ENCODE results near the gene TXNDC8.

DNA sequence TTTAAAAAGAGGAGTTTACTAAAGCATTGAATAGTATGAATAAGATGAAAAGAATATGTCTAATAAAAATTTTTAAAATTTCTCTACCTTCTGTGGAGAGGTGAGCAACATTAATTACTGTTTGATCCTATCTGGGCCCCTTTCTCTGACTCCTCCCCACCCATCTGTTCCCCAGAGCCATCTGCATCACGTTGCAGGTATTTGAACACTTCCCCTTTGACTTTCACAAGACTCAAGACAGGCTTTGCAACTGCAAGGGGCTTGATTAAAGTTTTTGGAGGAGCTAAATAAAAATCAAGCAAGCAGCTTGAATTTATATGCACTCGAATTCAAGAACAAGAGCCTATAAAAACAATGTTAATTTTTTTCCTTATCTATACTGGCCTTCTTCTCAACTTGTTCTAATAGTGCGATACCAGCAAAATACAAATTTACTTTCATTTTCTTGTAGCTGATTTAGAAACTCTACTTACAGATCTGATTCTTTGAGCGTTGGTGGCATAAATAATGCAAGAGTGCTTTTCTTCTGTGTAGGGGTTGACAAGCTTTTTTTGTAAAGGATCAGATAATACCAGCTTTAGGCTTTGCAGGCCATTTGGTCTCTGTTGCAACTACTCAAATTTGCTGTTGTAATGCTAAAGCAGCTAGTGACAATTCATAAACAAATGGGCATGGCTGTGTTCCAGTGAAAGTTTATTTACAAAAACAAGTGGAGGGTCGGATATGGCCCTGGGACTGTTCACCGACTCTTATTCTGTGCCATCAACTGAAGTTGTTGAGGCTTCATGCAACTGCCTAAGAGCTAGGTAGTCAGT, 21.2 kb downstream of the TXNDC8 start:
- TF ChIP-seq, protein P1, sequence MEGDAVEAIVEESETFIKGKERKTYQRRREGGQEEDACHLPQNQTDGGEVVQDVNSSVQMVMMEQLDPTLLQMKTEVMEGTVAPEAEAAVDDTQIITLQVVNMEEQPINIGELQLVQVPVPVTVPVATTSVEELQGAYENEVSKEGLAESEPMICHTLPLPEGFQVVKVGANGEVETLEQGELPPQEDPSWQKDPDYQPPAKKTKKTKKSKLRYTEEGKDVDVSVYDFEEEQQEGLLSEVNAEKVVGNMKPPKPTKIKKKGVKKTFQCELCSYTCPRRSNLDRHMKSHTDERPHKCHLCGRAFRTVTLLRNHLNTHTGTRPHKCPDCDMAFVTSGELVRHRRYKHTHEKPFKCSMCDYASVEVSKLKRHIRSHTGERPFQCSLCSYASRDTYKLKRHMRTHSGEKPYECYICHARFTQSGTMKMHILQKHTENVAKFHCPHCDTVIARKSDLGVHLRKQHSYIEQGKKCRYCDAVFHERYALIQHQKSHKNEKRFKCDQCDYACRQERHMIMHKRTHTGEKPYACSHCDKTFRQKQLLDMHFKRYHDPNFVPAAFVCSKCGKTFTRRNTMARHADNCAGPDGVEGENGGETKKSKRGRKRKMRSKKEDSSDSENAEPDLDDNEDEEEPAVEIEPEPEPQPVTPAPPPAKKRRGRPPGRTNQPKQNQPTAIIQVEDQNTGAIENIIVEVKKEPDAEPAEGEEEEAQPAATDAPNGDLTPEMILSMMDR (IDR thresholded peaks at IDR 0.05) = no peak
- TF ChIP-seq POLR2A (IDR thresholded peaks at IDR 0.05) (no peak), EP300 (IDR thresholded peaks at IDR 0.05) (no peak)
